HCT116 (cell line): Measurements from ENCODE around the gene ACY1. TPM values are rescaled to one million over a fixed set of nuclear protein-coding genes. Genes with fewer than 3 reads are reported as not detected.
A peak's percentile ranks its signal among the peaks of the same experiment; 100 is the strongest.

Experiments used
- ATAC-seq: fragments of 200-7000 bp; cut with Tn5 transposase; 2 replicates; pipeline ENCODE4 v1.9.1; 2020; ENCODE audit warnings: mild to moderate bottlenecking, moderate library complexity
- BruUV-seq: library from RNA; stranded (reverse); fragments of 400-500 nt; replicated peaks from 2 replicates; lab custom pipeline; 2021; lab: Mats Ljungman, UMichigan
- CTCF ChIA-PET: fragments of 300-600 bp; sonication (Branson Sonifier 250); formaldehyde crosslinking; loops from one replicate; lab custom pipeline; 2021; ENCODE audit warnings: antibody characterized with exemption; lab: Charles Lee
- POLR2A ChIA-PET: fragments of 300-600, 350-600 bp; sonication (Branson Sonifier 250); formaldehyde crosslinking; loops from one replicate; lab custom pipeline; 2021; ENCODE audit warnings: antibody characterized with exemption; lab: Charles Lee
- RAD21 ChIA-PET, 2 experiments: fragments of 300-600 bp; sonication (Branson Sonifier 250); formaldehyde crosslinking; loops; one replicate each; lab custom pipeline; 2023; ENCODE audit warnings: low total read pairs in 2 of 2; ENCODE audit not compliant: uncharacterized antibody in 2 of 2, unreplicated experiment in 2 of 2, low non-redundant PET in 1 of 2; lab: Charles Lee
- DNase-seq: peaks from one replicate; pipeline ENCODE4 v3.0.0-alpha.2; 2010; ENCODE audit warnings: low read depth, low spot score
- H2AFZ ChIP-seq: fragments of 200-600 bp; shearing (Covaris generic), sonication (generic); 2 replicates; pipeline ENCODE4 v1.6.1; 2017; ENCODE audit warnings: low read depth, mixed run types, mixed read lengths, antibody characterized with exemption, low read length; ENCODE audit not compliant: poor library complexity, severe bottlenecking
- H3K27ac ChIP-seq: 2 replicates; pipeline ENCODE4 v1.5.1; 2012; ENCODE audit warnings: low read depth, low read length
- H3K27me3 ChIP-seq: fragments of 200-600 bp; sonication (generic); 2 replicates; pipeline ENCODE4 v1.6.1; 2016; ENCODE audit warnings: mixed run types, low read length, mixed read lengths; ENCODE audit not compliant: insufficient read depth
- H3K36me3 ChIP-seq, 2 experiments: fragments of 200-500 bp in 1 of 2; fragments of 200-600 bp in 1 of 2; sonication (Bioruptor generic) in 1 of 2; sonication (generic) in 1 of 2; 2 replicates each; pipeline versions ENCODE4 v1.5.1 to v1.6.1; 2014 to 2016; ENCODE audit warnings: low read length in 2 of 2, inconsistent platforms in 1 of 2, mixed read lengths in 1 of 2, mixed run types in 1 of 2; ENCODE audit not compliant: insufficient read depth in 2 of 2, control insufficient read depth in 1 of 2
- H3K4me1 ChIP-seq, 2 experiments: fragments of 200-600 bp in 1 of 2; sonication (generic) in 1 of 2; 2 replicates each; pipeline versions ENCODE4 v1.5.1 to v1.6.1; 2012 to 2017; ENCODE audit warnings: low read length in 2 of 2, inconsistent platforms in 1 of 2, mild to moderate bottlenecking in 1 of 2, mixed read lengths in 1 of 2, mixed run types in 1 of 2, moderate library complexity in 1 of 2; ENCODE audit not compliant: insufficient read depth in 2 of 2, control insufficient read depth in 1 of 2
- H3K4me2 ChIP-seq: fragments of 200-600 bp; sonication (generic); 2 replicates; pipeline ENCODE4 v1.6.1; 2017; ENCODE audit warnings: mixed run types, low read length, mixed read lengths
- H3K4me3 ChIP-seq, 2 experiments: fragments of 200-600 bp in 1 of 2; sonication (generic) in 1 of 2; replicated peaks in 1 of 2; 2 replicates each; pipeline ENCODE4 v1.5.1; 2011 to 2016; ENCODE audit warnings: low read length in 2 of 2, control low read depth in 1 of 2, low read depth in 1 of 2, mild to moderate bottlenecking in 1 of 2, mixed read lengths in 1 of 2, mixed run types in 1 of 2
- H3K79me2 ChIP-seq: fragments of 200-600 bp; sonication (generic); 2 replicates; pipeline ENCODE4 v1.6.1; 2017; ENCODE audit warnings: mild to moderate bottlenecking, mixed run types, low read length, moderate library complexity, mixed read lengths; ENCODE audit not compliant: insufficient read depth
- H3K9ac ChIP-seq: fragments of 200-600 bp; sonication (generic); 2 replicates; pipeline ENCODE4 v1.6.1; 2016; ENCODE audit warnings: low read length, mixed read lengths
- H3K9me2 ChIP-seq: fragments of 200-600 bp; sonication (generic), shearing (Covaris generic); 2 replicates; pipeline ENCODE4 v1.6.1; 2017; ENCODE audit warnings: mixed run types, mild to moderate bottlenecking, moderate library complexity; ENCODE audit not compliant: insufficient read depth
- H3K9me3 ChIP-seq, 2 experiments: fragments of 200-500 bp in 1 of 2; fragments of 200-600 bp in 1 of 2; sonication (Bioruptor generic) in 1 of 2; sonication (generic) in 1 of 2; 2 replicates each; pipeline ENCODE4 v1.6.1; 2014 to 2017; ENCODE audit warnings: low read length in 2 of 2, mixed read lengths in 2 of 2, inconsistent platforms in 1 of 2, low read depth in 1 of 2, mild to moderate bottlenecking in 1 of 2, mixed run types in 1 of 2, moderate library complexity in 1 of 2; ENCODE audit not compliant: control insufficient read depth in 1 of 2, insufficient read depth in 1 of 2
- H4K20me1 ChIP-seq: fragments of 200-600 bp; sonication (generic), shearing (Covaris generic); 2 replicates; pipeline ENCODE4 v1.6.1; 2017; ENCODE audit warnings: mixed run types, mild to moderate bottlenecking, moderate library complexity; ENCODE audit not compliant: insufficient read depth
- CBX3 ChIP-seq: IDR thresholded peaks from 2 replicates; pipeline ENCODE4 v1.6.1; 2012; ENCODE audit warnings: low read depth
- EGR1 ChIP-seq: IDR thresholded peaks from 2 replicates; pipeline ENCODE4 v1.6.1; 2012; ENCODE audit warnings: low read depth
- EZH2 ChIP-seq: fragments of 200-600 bp; sonication (generic); IDR thresholded peaks from 2 replicates; pipeline ENCODE4 v1.6.1; 2017; ENCODE audit warnings: antibody characterized with exemption, mixed run types
- EZH2phosphoT487 ChIP-seq: fragments of 200-600 bp; IDR thresholded peaks from 2 replicates; pipeline ENCODE4 v1.6.1; 2018; ENCODE audit warnings: antibody characterized with exemption, borderline replicate concordance
- JUND ChIP-seq: IDR thresholded peaks from 2 replicates; pipeline ENCODE4 v1.6.1; 2012
- POLR2AphosphoS5 ChIP-seq: IDR thresholded peaks from 2 replicates; pipeline ENCODE4 v1.6.1; 2011; ENCODE audit warnings: mild to moderate bottlenecking, low read depth, low read length, moderate library complexity
- RAD21 ChIP-seq: IDR thresholded peaks from 2 replicates; pipeline ENCODE4 v1.6.1; 2012; ENCODE audit warnings: low read depth, mild to moderate bottlenecking
- SIN3A ChIP-seq: IDR thresholded peaks from 2 replicates; pipeline ENCODE4 v1.6.1; 2012; ENCODE audit warnings: low read depth
- SP1 ChIP-seq: IDR thresholded peaks from 2 replicates; pipeline ENCODE4 v1.6.1; 2012; ENCODE audit warnings: low read depth
- SRF ChIP-seq: IDR thresholded peaks from 2 replicates; pipeline ENCODE4 v1.6.1; 2012; ENCODE audit warnings: low read depth
- TCF7L2 ChIP-seq: IDR thresholded peaks from 2 replicates; pipeline ENCODE4 v1.7.0; 2011; ENCODE audit warnings: borderline replicate concordance, inconsistent platforms; ENCODE audit not compliant: insufficient read depth, insufficient read length; ENCODE audit errors: extremely low read depth
- YY1 ChIP-seq: IDR thresholded peaks from 2 replicates; pipeline ENCODE4 v1.6.1; 2011; ENCODE audit warnings: low read length, low read depth, moderate library complexity, mild to moderate bottlenecking; ENCODE audit not compliant: insufficient replicate concordance; ENCODE audit errors: extremely low read depth
- ZFX ChIP-seq: fragments of 450-650 bp; IDR thresholded peaks from 2 replicates; pipeline ENCODE4 v1.6.1; 2017
- ZNF274 ChIP-seq: fragments of 200-500 bp; sonication (Bioruptor generic); IDR thresholded peaks from 2 replicates; pipeline ENCODE4 v1.6.1; 2014; ENCODE audit warnings: mild to moderate bottlenecking, low read depth, low read length, inconsistent platforms
- intact Hi-C: fragments of 100-400 bp; cut with micrococcal nuclease; formaldehyde crosslinking; loops from 2 replicates; pipeline ENCODE4 v1.10.0; 2022
- total RNA-seq: library from RNA; stranded (reverse); gene quantifications from one replicate; pipeline ENCODE4 v1.2.1, GENCODE V29; 2021; ENCODE audit not compliant: unreplicated experiment
- TF ChIP-seq, protein P1 (sequence below): IDR thresholded peaks from 2 replicates; pipeline ENCODE4 v1.6.1; 2012; ENCODE audit warnings: low read depth
- TF ChIP-seq, protein P2 (sequence below): IDR thresholded peaks from 2 replicates; pipeline ENCODE4 v1.6.1; 2012
- TF ChIP-seq, protein P3 (sequence below): IDR thresholded peaks from 2 replicates; pipeline ENCODE4 v1.6.1; 2011; ENCODE audit warnings: mild to moderate bottlenecking, low read length, moderate library complexity; ENCODE audit not compliant: insufficient replicate concordance; ENCODE audit errors: extremely low read depth
- TF ChIP-seq, protein P4 (sequence below): IDR thresholded peaks from 2 replicates; pipeline ENCODE4 v1.6.1; 2012

ACY1 gene
- total RNA-seq, 1 experiment from 2014 or later: 73.2 TPM

DNA sequence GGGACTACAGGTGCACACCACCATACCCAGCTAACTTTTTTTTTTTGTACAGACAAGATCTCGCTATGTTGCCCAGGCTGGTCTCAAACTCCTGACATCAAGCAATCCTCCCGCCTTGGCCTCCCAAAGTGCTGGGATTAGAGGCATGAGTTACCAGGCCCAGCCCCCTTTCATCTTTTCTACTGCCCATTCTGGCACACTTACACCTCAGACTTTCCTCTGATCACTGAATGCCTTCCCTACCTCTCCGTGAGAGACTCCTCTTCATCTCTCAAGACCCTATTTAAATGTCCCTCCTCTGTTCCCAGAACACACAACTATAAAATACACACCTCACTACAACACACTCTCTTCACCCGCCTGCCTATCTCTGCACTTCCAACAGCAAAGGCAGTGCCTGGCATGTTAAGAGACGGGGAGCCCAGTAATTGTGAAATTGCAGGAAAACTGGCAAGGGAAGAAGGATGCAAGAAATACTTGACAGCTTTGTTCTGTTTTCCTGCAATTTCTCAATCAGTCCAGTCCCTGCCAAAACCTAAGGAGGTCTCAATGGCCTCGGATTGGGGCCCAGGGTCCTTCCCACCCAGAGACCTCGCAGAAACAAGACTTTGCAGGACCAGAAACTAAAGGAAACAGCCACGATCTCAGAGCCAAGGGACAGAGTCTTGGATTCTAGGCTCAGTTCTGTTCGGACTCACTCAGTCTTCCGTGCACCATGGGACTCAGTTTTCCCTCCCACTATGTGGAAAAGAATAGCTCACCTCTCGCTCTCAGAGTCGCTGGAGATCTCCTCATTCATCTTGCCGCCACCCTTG is 42.5 kb upstream of the ACY1 start:
- ChIA-PET CTCF (interaction anchor here (0.6 to 2.4 kb wide), 21 partner anchors 9 to 439 kb away, joined by 3 to 46 read pairs (median 4); partner anchors contain the start of genes ABHD14A, ABHD14B, ACY1 and IQCF1), POLR2A (interaction anchor here (0.6 to 2.3 kb wide), 8 partner anchors 8 to 52 kb away, joined by 3 to 31 read pairs (median 4); partner anchors contain the start of genes ABHD14B and ACY1), RAD21 (interaction anchor here (0.6 to 1.9 kb wide), 5 partner anchors 33 to 116 kb away, joined by 3 to 7 read pairs (median 4); partner anchors contain the start of genes ABHD14B (in 1 of the 2) and RPL29 (in 1 of the 2))
- Histone ChIP-seq H3K36me3 (peaks cover 10 to 34% of the 10 kb centered on the region in 2 experiments), H3K27me3 (no peaks in the 10 kb centered on the region), H3K9me3 (no peaks in the 10 kb centered on the region), H3K4me1 (peaks cover 23 to 29% of the 10 kb centered on the region in 2 experiments), H3K4me3 (peak overlapping the region; percentile 82 to 89), H3K79me2 (peaks cover 51% of the 10 kb centered on the region), H4K20me1 (0 out of 2 replicates have a peak, but pooled peaks cover 4% of the 10 kb centered on the region), H3K9me2 (no peaks in the 10 kb centered on the region), H3K27ac (peak overlapping the region; percentile 62), H3K4me2 (peak overlapping the region; percentile 100), H3K9ac (peak overlapping the region; percentile 85), H2AFZ (no peak overlapping the region)
- no peak for ATAC-seq
- intact Hi-C loops: loop anchor here (5.0 kb wide), 1 partner anchor 211 kb away; the partner anchor contains the start of gene POC1A
- DNase-seq: no peak
- TSS peak; percentile 66 for BruUV-seq
- TF ChIP-seq EGR1 (no peak), EZH2phosphoT487 (no peak), POLR2AphosphoS5 (no peak), ZNF274 (no peak), SP1 (no peak), EZH2 (no peak), JUND (no peak), TCF7L2 (no peak), ZFX (no peak), SRF (no peak), SIN3A (no peak), RAD21 (no peak), CBX3 (no peak), YY1 (no peak)
- TF ChIP-seq, protein P1, sequence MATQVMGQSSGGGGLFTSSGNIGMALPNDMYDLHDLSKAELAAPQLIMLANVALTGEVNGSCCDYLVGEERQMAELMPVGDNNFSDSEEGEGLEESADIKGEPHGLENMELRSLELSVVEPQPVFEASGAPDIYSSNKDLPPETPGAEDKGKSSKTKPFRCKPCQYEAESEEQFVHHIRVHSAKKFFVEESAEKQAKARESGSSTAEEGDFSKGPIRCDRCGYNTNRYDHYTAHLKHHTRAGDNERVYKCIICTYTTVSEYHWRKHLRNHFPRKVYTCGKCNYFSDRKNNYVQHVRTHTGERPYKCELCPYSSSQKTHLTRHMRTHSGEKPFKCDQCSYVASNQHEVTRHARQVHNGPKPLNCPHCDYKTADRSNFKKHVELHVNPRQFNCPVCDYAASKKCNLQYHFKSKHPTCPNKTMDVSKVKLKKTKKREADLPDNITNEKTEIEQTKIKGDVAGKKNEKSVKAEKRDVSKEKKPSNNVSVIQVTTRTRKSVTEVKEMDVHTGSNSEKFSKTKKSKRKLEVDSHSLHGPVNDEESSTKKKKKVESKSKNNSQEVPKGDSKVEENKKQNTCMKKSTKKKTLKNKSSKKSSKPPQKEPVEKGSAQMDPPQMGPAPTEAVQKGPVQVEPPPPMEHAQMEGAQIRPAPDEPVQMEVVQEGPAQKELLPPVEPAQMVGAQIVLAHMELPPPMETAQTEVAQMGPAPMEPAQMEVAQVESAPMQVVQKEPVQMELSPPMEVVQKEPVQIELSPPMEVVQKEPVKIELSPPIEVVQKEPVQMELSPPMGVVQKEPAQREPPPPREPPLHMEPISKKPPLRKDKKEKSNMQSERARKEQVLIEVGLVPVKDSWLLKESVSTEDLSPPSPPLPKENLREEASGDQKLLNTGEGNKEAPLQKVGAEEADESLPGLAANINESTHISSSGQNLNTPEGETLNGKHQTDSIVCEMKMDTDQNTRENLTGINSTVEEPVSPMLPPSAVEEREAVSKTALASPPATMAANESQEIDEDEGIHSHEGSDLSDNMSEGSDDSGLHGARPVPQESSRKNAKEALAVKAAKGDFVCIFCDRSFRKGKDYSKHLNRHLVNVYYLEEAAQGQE: no peak
- TF ChIP-seq, protein P2, sequence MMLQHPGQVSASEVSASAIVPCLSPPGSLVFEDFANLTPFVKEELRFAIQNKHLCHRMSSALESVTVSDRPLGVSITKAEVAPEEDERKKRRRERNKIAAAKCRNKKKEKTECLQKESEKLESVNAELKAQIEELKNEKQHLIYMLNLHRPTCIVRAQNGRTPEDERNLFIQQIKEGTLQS: no peak
- TF ChIP-seq, protein P3, sequence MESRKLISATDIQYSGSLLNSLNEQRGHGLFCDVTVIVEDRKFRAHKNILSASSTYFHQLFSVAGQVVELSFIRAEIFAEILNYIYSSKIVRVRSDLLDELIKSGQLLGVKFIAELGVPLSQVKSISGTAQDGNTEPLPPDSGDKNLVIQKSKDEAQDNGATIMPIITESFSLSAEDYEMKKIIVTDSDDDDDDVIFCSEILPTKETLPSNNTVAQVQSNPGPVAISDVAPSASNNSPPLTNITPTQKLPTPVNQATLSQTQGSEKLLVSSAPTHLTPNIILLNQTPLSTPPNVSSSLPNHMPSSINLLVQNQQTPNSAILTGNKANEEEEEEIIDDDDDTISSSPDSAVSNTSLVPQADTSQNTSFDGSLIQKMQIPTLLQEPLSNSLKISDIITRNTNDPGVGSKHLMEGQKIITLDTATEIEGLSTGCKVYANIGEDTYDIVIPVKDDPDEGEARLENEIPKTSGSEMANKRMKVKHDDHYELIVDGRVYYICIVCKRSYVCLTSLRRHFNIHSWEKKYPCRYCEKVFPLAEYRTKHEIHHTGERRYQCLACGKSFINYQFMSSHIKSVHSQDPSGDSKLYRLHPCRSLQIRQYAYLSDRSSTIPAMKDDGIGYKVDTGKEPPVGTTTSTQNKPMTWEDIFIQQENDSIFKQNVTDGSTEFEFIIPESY: no peak
- TF ChIP-seq, protein P4, sequence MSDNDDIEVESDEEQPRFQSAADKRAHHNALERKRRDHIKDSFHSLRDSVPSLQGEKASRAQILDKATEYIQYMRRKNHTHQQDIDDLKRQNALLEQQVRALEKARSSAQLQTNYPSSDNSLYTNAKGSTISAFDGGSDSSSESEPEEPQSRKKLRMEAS: no peak
